Central memory CD8-positive, alpha-beta T cell (primary cell): ENCODE results near the gene CFDP1.
"Not testable (repeated sequence)": the region's sequence is repeated elsewhere in the genome, so short reads cannot be mapped to it uniquely, and the experiment has no call there.

ENCODE experiments used
- ATAC-seq: fragments of 150-1000 bp; cut with Tn5 transposase; replicated peaks from 2 replicates; pipeline ENCODE4 v1.10.0; 2022; ENCODE audit warnings: mild to moderate bottlenecking, moderate FRiP score, moderate number of reproducible peaks; ENCODE audit not compliant: poor library complexity, severe bottlenecking; ENCODE audit errors: extremely low read depth
- DNase-seq, 2 donors: peaks; one replicate each; pipeline ENCODE4 v3.0.0; 2021; ENCODE audit warnings: low spot score in 2 of 2
- H3K27ac Mint-ChIP-seq: one replicate; pipeline ENCODE4 v1.8.0; 2022; ENCODE audit warnings: low read depth, mild to moderate bottlenecking, moderate library complexity, mixed read lengths
- H3K27me3 Mint-ChIP-seq: one replicate; pipeline ENCODE4 v1.8.0; 2022; ENCODE audit warnings: mixed read lengths
- H3K36me3 Mint-ChIP-seq: one replicate; pipeline ENCODE4 v1.8.0; 2022; ENCODE audit warnings: mild to moderate bottlenecking, moderate library complexity, mixed read lengths; ENCODE audit not compliant: insufficient read depth
- H3K4me1 Mint-ChIP-seq: one replicate; pipeline ENCODE4 v1.8.0; 2022; ENCODE audit warnings: mixed read lengths
- H3K4me3 Mint-ChIP-seq: one replicate; pipeline ENCODE4 v1.8.0; 2022; ENCODE audit warnings: mild to moderate bottlenecking, moderate library complexity, mixed read lengths
- H3K9me3 Mint-ChIP-seq: one replicate; pipeline ENCODE4 v1.8.0; 2022; ENCODE audit warnings: mixed read lengths

The CFDP1 gene

GRCh38 chr16:75466760-75467159 lies 33.5 kb upstream of the CFDP1 start:
- no peak for DNase-seq
- Mint-ChIP-seq H3K9me3 (no peaks in the 10 kb centered on the region), H3K36me3 (peaks cover 16% of the 10 kb centered on the region), H3K27me3 (no peaks in the 10 kb centered on the region), H3K4me1 (peaks cover 22% of the 10 kb centered on the region), H3K4me3 (no peak overlapping the region), H3K27ac (no peak overlapping the region)
- ATAC-seq = no peak

DNA sequence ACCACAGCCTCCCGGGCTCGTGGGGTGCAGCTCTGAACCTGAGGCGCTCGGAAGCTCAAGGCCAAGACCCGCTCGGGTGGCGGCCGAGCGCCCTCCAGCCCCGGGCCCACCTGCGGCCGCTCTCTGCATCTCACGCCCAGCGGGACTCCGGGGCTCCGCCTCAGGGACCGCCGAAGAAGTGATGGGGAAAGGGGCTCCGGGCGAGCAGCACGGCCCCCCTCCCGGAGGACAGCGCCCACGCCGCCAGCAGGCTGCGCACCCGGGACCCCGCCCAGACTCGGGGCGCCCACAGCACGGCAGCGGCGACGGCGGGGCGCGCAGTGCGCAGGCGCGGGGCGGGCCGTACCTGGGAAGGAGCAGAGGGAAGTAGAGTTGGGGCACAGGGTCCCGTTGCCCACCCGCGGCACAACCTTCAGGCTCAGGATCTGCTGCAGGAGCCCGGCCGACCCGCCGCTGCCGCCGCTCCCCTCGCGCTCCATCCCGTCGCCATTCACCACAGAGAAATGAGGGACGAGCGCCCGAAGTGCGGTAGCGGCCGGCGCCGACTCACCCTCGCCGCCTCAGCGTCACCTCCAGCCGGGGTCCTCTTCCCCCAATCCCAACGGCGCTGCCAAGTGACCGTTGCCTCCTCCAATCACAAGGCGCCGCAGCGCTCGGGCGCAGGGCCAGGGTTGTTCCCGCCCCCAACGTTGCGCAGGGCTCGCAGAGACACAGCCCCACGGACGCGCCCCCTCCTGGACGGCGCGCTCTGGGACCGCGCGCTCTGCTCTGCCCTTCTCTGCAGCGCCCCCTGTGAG lies 31.0 kb upstream of the CFDP1 start, which contains the start of gene TMEM170A:
TMEM170A (minus strand) TSS at position 568 of the 797 bp plus-strand sequence; CDS start at position 479, 89 bp downstream.
- peak within 1 kb of the TSS; percentile 96 for H3K27ac Mint-ChIP-seq
- H3K9me3 Mint-ChIP-seq = no peaks in the 10 kb centered on the region
- DNase-seq (peak; percentile 96 to 99), ATAC-seq (peak; percentile 90)
- peak within 1 kb of the TSS; percentile 94 for H3K4me3 Mint-ChIP-seq
- peaks cover 19% of the 10 kb centered on the region for H3K36me3 Mint-ChIP-seq
- peaks cover 45% of the 10 kb centered on the region for H3K4me1 Mint-ChIP-seq
- H3K27me3 Mint-ChIP-seq = no peaks in the 10 kb centered on the region

DNA sequence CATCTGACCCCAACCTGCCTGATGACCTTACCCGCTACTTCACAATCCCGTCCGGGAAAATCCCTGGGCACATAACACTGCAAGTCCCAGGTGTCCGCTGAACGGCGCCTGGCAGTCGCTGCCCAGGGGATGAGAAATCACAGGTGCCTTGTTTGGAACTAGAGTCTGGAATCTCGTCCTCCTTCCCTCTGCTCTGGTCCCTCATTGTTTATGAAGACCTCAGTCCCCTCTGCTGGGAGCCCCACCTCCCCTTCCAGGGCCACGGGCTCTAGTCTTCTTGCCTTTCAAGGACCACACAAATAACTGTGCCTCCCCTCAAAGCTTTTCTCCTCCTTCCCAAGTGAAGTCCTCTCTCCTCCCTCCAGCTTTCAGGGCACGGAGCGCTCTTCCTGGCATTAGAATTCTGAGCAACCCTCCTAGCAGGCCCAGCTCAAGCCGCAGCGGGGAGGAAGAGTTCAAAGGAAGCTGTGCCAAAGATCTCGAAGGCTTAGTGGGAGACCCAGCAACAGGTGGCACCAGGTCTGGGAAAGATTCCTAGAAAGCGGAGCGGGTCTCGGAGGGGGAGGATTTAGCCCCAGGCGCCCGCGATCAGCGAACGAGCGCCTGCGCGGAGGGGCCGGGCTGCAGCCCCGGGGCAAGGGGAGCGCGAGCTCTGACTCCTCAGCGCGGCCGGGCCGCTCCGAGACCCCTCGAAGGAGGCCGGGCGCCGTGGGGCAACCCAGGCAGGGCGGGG lies 30.3 kb upstream of the CFDP1 start:
- H3K27me3 Mint-ChIP-seq, ATAC-seq, H3K9me3 Mint-ChIP-seq, DNase-seq: not testable (repeated sequence)
- Mint-ChIP-seq H3K4me1 (peaks cover 52% of the 10 kb centered on the region), H3K36me3 (peaks cover 19% of the 10 kb centered on the region), H3K4me3 (peak overlapping the region; percentile 94), H3K27ac (peak overlapping the region; percentile 96)

DNA sequence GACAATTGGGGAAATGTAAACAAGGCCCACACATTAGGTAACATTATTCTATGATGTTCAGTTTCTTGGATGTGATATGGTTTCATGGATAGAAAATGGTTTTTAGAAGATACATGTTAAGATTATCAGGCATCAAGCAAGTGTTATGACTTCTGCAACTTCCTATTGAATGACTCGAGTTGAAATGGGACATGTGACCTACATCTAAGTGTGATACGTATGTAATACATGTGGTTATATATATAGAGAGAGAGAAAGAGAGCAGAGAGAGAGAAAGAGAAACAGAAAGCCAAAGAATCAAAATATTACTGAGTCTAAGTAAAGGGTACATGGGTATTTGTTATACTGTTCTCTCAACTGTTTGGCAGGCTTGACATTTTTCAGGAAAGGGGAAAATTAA lies 29.5 kb upstream of the CFDP1 start:
- ATAC-seq = peak; percentile 42
- H3K27ac Mint-ChIP-seq = peak overlapping the region; percentile 96
- no peaks in the 10 kb centered on the region for H3K9me3 Mint-ChIP-seq
- H3K27me3 Mint-ChIP-seq = no peaks in the 10 kb centered on the region
- DNase-seq = no peak
- H3K4me3 Mint-ChIP-seq = peak overlapping the region; percentile 94
- peaks cover 19% of the 10 kb centered on the region for H3K36me3 Mint-ChIP-seq
- peaks cover 59% of the 10 kb centered on the region for H3K4me1 Mint-ChIP-seq

DNA sequence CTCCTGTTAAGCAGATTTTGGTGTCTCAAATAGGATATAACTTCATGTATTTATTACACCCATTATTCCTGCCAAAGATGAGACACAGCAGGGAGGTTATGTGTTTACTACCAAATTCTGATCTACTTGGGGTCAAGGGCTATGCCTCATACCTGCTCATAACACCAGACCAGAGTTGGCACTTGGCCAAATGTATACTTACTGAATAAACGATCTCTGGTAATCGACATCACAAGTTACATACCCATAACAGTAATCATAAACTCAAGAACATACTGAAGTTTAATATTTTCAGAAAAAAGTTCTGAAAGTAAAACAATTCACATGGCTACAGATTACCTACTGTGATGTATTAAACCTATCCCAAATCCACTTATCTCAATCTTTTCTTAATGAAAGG lies 28.3 kb upstream of the CFDP1 start:
- Mint-ChIP-seq H3K27ac (no peak overlapping the region), H3K4me1 (peaks cover 70% of the 10 kb centered on the region), H3K27me3 (no peaks in the 10 kb centered on the region), H3K4me3 (no peak overlapping the region), H3K36me3 (peaks cover 19% of the 10 kb centered on the region), H3K9me3 (no peaks in the 10 kb centered on the region)
- ATAC-seq = no peak
- no peak for DNase-seq

GRCh38 chr16:75460446-75460845 lies 27.1 kb upstream of the CFDP1 start:
- Mint-ChIP-seq H3K36me3 (peaks cover 19% of the 10 kb centered on the region), H3K4me1 (peaks cover 78% of the 10 kb centered on the region), H3K4me3 (peak overlapping the region; percentile 3), H3K9me3 (no peaks in the 10 kb centered on the region), H3K27ac (peak overlapping the region; percentile 3), H3K27me3 (no peaks in the 10 kb centered on the region)
- no peak for ATAC-seq
- DNase-seq = no peak

DNA sequence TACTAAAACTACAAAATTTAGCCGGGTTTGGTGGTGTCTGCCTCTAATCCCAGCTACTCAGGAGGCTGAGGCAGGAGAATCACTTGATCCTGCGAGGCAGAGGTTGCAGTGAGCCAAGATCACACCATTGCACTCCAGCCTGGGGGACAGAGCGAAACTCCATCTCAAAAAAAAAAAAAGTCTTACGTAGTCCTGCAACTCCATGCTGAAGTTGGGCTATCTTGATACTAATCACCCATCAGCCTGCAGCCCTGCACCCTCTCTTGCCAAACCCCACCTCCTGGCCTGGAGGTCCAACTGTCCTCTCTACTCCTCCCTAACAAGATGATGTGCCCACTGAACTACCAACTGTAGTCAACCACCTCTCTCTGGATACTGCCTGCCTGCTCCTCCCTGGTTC lies 26.4 kb upstream of the CFDP1 start:
- peaks cover 76% of the 10 kb centered on the region for H3K4me1 Mint-ChIP-seq
- no peaks in the 10 kb centered on the region for H3K9me3 Mint-ChIP-seq
- H3K27ac Mint-ChIP-seq = peak overlapping the region; percentile 3
- peaks cover 17% of the 10 kb centered on the region for H3K36me3 Mint-ChIP-seq
- ATAC-seq = no peak
- no peaks in the 10 kb centered on the region for H3K27me3 Mint-ChIP-seq
- no peak overlapping the region for H3K4me3 Mint-ChIP-seq
- DNase-seq = no peak

- Mint-ChIP-seq H3K4me1 (peaks cover 80% of the 10 kb centered on the region), H3K36me3 (peaks cover 11% of the 10 kb centered on the region), H3K27me3 (no peaks in the 10 kb centered on the region), H3K4me3 (no peak overlapping the region), H3K27ac (peak overlapping the region; percentile 3), H3K9me3 (no peaks in the 10 kb centered on the region)
- no peak for ATAC-seq
- no peak for DNase-seq
Measured at GRCh38 chr16:75458439-75458838, 25.1 kb upstream of the CFDP1 start.

DNA sequence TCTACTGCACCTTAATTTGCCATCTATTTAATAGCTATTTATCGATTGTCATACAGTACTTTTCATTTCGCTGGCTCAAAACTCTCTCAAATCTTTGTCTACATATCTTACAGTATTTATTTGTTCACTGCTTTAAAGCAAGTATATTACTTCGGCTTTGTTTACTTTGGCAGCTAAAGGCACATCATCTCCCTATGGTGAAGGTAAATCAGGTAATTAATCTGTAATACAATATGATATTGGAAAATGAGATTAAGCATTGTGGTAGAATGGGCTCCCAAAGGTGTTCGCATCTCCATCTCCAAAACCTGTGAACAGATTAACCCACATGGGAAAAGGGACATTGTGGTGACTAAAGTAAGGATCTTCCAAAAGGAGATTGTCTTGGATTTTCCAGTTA lies 24.7 kb upstream of the CFDP1 start:
- ATAC-seq = no peak
- Mint-ChIP-seq H3K4me1 (peaks cover 81% of the 10 kb centered on the region), H3K27ac (no peak overlapping the region)

GRCh38 chr16:75457485-75458021 lies 24.2 kb upstream of the CFDP1 start:
- H3K27me3 Mint-ChIP-seq = no peaks in the 10 kb centered on the region
- no peaks in the 10 kb centered on the region for H3K9me3 Mint-ChIP-seq
- no peak overlapping the region for H3K4me3 Mint-ChIP-seq
- DNase-seq (no peak), ATAC-seq (no peak)
- H3K36me3 Mint-ChIP-seq = peaks cover 11% of the 10 kb centered on the region
- peaks cover 81% of the 10 kb centered on the region for H3K4me1 Mint-ChIP-seq
- peak overlapping the region; percentile 41 for H3K27ac Mint-ChIP-seq

More for the DNA sequence above, 24.7 kb upstream of the CFDP1 start:
- no peaks in the 10 kb centered on the region for H3K27me3 Mint-ChIP-seq
- no peak overlapping the region for H3K4me3 Mint-ChIP-seq
- no peak for DNase-seq
- H3K36me3 Mint-ChIP-seq = peaks cover 11% of the 10 kb centered on the region
- no peaks in the 10 kb centered on the region for H3K9me3 Mint-ChIP-seq

GRCh38 chr16:75456971-75457370 lies 23.7 kb upstream of the CFDP1 start:
- peak overlapping the region; percentile 45 for H3K27ac Mint-ChIP-seq
- H3K27me3 Mint-ChIP-seq = no peaks in the 10 kb centered on the region
- no peak overlapping the region for H3K4me3 Mint-ChIP-seq
- no peaks in the 10 kb centered on the region for H3K9me3 Mint-ChIP-seq
- DNase-seq = no peak
- peaks cover 13% of the 10 kb centered on the region for H3K36me3 Mint-ChIP-seq
- peaks cover 80% of the 10 kb centered on the region for H3K4me1 Mint-ChIP-seq
- ATAC-seq = no peak

DNA sequence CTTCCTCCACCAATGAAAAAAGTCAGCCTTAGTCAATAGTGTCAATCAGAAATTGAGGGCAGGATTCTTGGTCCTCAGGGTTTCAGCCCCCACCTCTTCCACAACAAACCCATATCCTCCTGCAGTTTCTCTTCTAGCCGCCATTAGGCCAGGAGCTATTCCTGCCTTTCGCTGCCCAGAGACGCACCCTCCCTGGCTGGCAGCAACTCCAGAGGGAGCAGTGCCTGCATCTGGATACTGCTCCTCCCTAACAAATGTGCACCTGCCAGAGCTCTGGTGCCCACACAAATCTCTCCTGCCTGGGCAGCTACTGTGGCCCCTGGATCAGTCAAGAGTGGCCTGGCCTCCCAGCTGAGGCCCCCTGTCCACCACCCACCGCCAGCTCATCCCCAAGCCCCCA lies 23.2 kb upstream of the CFDP1 start:
- DNase-seq, H3K27me3 Mint-ChIP-seq, H3K9me3 Mint-ChIP-seq, ATAC-seq, H3K4me3 Mint-ChIP-seq: not testable (repeated sequence)
- H3K27ac Mint-ChIP-seq = peak overlapping the region; percentile 45
- H3K4me1 Mint-ChIP-seq = peaks cover 79% of the 10 kb centered on the region
- peaks cover 15% of the 10 kb centered on the region for H3K36me3 Mint-ChIP-seq
